ENCODE results near the gene SLC5A4.
"Not testable (repeated sequence)": the region's sequence is repeated elsewhere in the genome, so short reads cannot be mapped to it uniquely, and the experiment has no call there.

Gene SLC5A4

DNA sequence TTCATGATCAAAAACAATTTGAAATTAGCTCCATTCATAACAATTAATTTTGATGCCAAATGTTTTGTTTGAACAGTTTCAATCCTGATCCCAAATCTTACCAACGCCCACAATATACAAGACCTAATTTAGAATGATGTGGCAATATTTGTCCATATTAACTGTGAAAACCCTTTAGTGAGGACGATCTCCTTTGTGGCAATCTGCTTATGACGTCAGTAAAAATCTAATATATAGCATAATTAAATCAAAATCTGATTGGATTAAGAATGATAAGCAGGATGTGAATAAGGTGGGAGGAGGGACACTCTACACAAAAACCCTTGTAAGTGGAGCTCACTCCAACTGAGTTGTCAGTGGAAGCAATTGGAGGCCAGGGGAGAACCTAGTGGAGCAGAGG is 11.9 kb upstream of the SLC5A4 start:
- no peak overlapping the region for H3K4me3 ChIP-seq (replicated peaks; ENCODE audit: low read depth, low read length)
- no peak for DNase-seq (ENCODE audit: low read depth)
- TF ChIP-seq, protein P1, sequence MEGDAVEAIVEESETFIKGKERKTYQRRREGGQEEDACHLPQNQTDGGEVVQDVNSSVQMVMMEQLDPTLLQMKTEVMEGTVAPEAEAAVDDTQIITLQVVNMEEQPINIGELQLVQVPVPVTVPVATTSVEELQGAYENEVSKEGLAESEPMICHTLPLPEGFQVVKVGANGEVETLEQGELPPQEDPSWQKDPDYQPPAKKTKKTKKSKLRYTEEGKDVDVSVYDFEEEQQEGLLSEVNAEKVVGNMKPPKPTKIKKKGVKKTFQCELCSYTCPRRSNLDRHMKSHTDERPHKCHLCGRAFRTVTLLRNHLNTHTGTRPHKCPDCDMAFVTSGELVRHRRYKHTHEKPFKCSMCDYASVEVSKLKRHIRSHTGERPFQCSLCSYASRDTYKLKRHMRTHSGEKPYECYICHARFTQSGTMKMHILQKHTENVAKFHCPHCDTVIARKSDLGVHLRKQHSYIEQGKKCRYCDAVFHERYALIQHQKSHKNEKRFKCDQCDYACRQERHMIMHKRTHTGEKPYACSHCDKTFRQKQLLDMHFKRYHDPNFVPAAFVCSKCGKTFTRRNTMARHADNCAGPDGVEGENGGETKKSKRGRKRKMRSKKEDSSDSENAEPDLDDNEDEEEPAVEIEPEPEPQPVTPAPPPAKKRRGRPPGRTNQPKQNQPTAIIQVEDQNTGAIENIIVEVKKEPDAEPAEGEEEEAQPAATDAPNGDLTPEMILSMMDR (IDR thresholded peaks at IDR 0.05; ENCODE audit: low read length, missing control alignments): no peak

DNA sequence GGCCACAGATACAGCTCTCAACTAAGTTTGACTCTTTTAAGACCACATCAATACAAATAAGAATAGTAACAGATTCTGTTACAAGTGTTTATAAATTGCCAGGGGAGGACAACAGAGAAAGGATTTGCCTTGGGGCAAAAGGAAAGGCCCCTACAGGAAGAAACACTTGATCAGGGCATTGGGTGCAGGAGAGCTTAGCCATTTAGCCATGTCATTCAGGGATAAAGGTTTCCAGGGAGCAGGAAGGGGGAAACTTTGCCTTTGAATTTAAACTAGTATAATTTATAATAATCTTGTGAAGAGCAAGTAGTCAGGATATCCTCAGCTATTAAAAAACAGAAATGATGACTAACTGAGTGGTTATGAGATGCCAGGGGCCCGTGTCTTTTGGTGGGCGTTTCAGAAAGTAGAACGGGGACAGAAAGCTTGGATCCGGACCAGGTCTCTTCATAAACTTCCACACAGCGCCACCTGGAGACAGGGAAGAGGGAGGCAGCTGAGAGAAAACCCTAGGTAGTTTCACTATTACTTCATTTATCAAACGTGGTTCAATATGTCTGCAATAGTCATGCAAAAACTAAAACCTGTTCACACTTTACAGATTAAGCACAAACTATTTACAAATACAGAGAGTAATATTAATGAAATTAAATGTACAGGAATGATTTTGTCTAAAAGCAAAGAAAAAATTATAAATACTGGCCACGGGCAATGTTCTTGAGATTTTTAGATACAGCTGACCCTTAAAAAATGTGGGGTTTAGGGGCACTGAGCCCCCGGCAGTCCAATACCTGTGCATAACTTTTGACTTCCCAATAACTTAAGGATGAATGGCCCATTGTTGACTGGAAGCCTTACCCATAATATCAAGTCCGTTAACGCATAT is 11.0 kb upstream of the SLC5A4 start:
- DNase-seq (ENCODE audit: low read depth): peak; percentile 75
- TF ChIP-seq, protein P1 (IDR thresholded peaks at IDR 0.05; ENCODE audit: low read length, missing control alignments): peak; percentile 94
- peak overlapping the region; percentile 14 for H3K4me3 ChIP-seq (replicated peaks; ENCODE audit: low read depth, low read length)

DNA sequence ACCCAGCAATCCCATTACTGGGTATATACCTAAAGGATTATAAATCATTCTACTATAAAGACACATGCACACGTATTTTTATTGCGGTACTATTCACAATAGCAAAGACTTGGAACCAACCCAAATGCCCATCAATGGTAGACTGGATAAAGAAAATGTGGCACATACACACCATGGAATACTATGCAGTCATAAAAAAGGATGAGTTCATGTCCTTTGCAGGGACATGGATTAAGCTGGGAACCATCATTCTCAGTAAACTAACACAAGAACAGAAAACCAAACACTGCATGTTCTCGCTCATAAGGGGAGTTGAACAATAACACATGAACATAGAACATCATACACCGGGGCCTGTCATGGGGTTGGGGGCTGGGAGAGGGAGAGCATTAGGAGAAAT is 8.5 kb upstream of the SLC5A4 start:
- DNase-seq (ENCODE audit: low read depth): not testable (repeated sequence)

DNA sequence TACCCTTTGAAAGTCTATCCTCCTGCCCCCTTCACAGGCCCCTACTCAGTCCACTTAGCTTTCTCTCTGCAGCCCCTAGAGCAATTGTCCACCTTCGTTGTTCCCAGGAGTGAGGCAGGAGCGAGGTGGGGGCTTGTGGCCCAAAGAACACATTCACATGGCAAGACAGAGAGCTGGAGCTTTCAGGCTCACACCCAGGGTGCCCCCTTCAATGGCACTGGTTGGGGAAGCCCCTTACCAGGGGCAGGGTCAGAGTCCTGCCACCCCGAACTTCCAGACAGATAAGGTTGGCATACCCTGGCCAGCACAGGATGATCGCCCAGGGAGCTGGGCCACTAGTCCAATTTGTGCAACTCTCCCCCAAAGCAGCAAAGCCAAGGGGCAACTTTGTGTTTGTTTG is 6.2 kb upstream of the SLC5A4 start:
- TF ChIP-seq, protein P1 (IDR thresholded peaks at IDR 0.05; ENCODE audit: low read length, missing control alignments): no peak
- no peak for DNase-seq (ENCODE audit: low read depth)
- H3K4me3 ChIP-seq (replicated peaks; ENCODE audit: low read depth, low read length): no peak overlapping the region

More for the DNA sequence above, 8.5 kb upstream of the SLC5A4 start:
- not testable (repeated sequence) for H3K4me3 ChIP-seq (replicated peaks; ENCODE audit: low read depth, low read length)

DNA sequence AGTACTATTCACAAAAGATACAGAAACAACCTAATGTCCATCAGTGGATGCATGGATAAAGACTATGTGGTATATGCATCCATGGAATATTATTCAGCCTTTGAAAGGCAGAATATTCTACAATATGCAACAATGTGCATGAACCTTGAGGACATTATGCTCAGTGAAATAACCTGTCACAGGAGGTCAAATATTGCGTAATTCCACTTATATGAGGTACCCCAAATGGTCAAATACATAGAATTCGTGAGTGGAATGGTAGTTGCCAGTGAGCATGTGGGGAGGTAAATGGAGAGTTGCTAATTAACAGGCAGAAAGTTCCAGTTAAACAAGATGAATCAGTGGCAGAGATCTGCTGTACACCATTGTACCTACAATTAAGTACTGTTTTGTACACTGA is 3.6 kb upstream of the SLC5A4 start:
- DNase-seq (ENCODE audit: low read depth): no peak
- TF ChIP-seq, protein P1 (IDR thresholded peaks at IDR 0.05; ENCODE audit: low read length, missing control alignments): no peak
- no peak overlapping the region for H3K4me3 ChIP-seq (replicated peaks; ENCODE audit: low read depth, low read length)

DNA sequence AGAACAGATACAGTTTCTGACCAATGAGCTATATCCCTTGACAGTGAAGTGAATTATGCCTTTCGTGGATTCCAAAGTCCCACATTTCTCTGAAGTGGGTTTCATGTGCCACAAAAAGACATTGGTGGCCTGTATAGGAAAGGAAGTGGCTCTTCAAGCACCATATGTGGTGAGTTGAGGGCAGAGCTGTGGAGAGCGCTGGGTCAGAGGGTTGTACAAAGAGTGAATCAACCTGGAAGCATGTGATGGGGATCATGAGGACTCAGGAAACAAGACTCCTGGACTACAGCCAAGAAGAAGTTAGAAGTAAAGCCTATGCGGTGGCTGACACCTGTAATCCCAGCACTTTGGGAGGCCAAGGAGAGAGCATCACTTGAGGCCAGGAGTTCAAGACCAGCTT is 579 bp upstream of the SLC5A4 start:
- TF ChIP-seq, protein P1 (IDR thresholded peaks at IDR 0.05; ENCODE audit: low read length, missing control alignments): no peak
- DNase-seq (ENCODE audit: low read depth): no peak
- no peak overlapping the region for H3K4me3 ChIP-seq (replicated peaks; ENCODE audit: low read depth, low read length)

DNA sequence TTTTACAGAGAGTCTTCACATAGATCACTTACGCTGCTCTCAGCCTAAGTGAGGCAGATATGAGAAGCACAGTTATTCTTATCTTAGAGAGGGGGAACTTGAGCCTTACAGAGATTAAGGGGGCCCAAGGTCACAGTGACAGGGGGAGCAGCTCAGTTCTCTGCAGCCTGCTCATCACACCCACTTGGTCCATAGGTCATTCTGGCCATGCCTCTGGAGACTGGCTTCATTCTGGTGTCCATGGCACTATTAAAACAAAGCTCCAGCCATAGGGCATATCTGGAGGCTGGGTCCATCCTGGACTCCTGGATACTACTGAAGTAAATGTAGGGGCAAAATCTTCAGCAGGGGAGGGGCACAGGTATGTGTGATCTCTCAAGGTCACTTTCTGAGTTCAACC is 5.9 kb downstream of the SLC5A4 start:
- no peak overlapping the region for H3K4me3 ChIP-seq (replicated peaks; ENCODE audit: low read depth, low read length)
- no peak for DNase-seq (ENCODE audit: low read depth)
- TF ChIP-seq, protein P1 (IDR thresholded peaks at IDR 0.05; ENCODE audit: low read length, missing control alignments): no peak

Data from fibroblast of pulmonary artery (primary cell).